ENCODE measurements around the gene SLC38A3. TPM values are rescaled to one million over a fixed set of nuclear protein-coding genes. Genes with fewer than 3 reads are reported as not detected.

SLC38A3 gene
- total RNA-seq, 4 donors from 2014 or later, result not detected

DNA sequence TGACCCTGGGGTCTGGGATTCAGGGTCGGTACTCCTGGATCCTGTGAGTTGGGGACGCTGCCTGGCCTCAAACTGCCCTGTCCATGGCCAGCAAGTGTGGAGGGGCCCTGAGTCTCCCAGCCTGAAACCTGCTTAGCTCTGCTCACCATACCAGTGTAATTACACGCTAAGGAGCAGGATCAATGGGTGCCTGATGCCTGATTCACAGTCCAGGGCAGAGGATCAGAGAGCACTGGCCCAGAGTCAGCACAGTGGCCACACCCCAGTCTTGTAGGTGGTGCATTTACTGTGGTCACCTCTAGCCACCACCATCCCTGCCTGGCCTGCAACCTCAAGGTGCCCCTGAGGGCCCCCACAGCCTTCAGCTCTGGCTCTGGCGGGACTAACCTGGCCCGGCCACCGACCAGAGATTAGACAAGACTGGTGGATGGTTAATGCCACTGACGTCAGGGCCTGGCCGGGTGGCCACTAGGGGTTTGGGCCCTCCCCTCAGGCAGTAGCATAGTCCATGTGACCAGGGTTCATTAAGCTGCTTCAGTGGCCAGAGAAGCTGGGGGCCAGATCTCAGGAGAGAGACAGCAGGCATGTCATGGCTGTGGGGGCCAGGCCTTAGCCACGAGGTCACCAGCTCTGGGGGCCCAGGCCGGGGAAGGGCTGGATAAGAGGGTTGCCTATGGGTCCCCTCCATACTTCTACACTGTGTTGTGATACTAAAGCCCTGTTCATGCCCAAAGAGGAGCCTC, 3.3 kb upstream of the SLC38A3 start:
- TF ChIP-seq, protein P1, sequence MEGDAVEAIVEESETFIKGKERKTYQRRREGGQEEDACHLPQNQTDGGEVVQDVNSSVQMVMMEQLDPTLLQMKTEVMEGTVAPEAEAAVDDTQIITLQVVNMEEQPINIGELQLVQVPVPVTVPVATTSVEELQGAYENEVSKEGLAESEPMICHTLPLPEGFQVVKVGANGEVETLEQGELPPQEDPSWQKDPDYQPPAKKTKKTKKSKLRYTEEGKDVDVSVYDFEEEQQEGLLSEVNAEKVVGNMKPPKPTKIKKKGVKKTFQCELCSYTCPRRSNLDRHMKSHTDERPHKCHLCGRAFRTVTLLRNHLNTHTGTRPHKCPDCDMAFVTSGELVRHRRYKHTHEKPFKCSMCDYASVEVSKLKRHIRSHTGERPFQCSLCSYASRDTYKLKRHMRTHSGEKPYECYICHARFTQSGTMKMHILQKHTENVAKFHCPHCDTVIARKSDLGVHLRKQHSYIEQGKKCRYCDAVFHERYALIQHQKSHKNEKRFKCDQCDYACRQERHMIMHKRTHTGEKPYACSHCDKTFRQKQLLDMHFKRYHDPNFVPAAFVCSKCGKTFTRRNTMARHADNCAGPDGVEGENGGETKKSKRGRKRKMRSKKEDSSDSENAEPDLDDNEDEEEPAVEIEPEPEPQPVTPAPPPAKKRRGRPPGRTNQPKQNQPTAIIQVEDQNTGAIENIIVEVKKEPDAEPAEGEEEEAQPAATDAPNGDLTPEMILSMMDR (IDR thresholded peaks at IDR 0.05; ENCODE audit: low read depth), result no peak

DNA sequence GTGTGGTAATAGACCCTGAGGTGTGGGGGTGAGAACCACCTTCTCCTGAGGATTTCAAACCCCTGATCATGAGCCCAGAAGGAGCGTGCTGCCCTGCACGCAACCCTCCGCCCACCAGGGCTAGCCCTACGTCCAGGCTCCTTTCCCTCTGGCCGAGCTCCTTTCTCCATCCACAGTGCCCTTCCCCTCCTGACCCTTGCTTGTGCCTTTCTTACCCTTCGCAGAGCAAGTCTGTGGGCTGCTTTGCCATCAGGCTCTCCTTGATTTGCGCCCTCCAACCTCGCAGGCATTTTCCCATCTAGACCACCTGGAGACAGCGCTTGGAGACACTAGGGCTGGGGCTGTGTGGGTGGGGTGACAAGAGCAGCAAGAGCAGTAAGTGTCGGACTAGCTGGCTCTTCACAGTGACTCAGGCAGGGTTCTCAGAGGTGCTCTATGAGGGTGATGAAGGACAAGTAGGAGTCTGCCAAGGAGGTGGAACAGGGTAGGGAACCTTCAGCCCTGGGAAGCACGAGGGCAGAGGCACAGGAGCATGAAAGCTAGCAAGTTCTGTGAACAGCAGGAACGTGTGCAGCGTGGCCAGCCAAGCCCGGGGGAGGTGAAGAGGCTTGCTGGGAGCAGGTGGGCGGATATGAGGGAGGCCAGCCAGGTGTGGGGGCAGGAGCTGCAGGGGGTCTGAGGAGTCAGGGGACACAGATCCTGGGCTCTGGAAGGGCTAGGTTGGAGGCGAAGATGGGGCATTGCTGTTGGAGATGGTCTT, 2.5 kb upstream of the SLC38A3 start:
- TF ChIP-seq, protein P1 (IDR thresholded peaks at IDR 0.05; ENCODE audit: low read depth), result no peak

DNA sequence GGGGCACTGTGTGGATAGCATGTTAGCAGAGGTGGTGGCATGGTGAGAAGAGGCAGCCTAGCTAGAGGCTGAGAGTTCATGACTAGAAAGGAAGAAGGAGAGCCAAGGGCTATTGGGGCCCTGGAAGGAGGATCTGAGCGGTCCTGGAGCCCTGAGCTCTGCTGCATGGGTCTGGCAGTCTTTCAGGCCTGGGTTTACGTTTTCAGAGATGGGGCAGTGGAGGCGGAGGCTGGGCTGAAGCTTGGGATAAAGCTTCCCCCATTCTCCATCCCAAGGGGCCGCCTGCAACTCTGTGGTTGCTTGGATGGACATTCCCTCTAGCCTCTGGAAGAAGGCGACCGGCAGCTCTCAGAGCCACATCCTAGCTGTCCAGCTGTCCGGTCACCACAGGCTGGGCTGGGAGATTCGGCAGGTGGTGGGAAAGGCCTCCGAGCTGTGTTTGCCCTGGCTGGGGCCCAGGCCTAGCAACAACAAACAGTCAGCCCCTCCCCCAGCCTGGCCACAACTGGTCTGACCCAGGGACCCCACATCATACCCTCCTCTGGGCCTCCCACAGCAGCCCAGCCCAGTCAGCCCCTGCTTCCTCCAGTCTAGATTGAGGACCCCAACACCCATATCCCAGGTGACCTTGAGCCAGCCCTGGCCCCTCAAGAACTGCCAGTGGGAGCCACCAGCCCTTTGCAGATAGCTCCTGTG, 1.8 kb upstream of the SLC38A3 start:
- TF ChIP-seq, protein P1 (IDR thresholded peaks at IDR 0.05; ENCODE audit: low read depth), result no peak

DNA sequence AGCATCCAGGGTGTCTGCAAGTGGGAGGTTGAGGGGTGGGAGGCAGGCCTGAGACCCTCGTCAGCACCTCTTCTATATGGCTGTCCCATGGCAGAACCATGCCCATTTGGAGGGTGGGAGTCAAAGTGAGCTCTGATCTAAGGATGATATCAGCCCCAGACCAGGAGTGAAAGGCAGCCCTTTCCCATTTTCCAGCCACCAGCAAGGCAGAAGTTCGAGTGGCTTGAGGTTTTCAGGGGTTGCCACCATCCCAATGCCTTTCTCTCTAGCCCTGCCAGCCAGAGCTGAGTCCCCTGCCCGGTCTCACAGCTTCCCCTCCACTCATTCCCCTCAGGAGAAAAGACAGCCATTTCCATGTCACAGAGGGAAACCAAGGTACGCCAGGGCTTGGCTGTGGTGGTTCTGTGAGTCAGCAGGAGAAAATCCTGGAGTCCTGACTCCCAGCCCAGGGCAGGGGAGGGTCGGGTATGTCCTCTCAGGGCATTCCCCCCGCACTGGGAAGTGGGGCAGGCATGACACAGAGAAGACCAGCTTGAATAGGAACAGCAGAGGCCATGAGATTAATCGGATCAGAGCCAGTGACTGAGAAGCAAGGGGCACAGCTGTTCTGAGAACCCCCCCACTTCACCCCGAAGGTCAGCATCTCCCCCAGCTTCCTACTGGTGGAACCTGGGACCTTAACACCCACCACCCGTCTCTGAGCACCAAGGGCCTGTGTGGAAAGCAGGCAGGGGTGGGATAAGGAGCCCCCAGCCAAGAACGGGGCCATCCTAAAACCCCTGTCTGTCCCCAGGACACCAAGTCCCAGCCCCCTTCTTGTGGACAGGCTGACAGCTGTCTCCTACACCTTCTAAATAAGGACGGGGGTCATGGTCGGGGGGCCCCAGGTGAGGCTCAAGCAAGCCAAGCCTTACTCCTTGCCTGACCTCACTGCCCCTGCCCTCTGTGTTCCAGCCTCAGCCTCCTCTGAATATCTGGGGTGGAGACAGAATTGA, 965 bp upstream of the SLC38A3 start:
- TF ChIP-seq, protein P1 (IDR thresholded peaks at IDR 0.05; ENCODE audit: low read depth), result no peak

DNA sequence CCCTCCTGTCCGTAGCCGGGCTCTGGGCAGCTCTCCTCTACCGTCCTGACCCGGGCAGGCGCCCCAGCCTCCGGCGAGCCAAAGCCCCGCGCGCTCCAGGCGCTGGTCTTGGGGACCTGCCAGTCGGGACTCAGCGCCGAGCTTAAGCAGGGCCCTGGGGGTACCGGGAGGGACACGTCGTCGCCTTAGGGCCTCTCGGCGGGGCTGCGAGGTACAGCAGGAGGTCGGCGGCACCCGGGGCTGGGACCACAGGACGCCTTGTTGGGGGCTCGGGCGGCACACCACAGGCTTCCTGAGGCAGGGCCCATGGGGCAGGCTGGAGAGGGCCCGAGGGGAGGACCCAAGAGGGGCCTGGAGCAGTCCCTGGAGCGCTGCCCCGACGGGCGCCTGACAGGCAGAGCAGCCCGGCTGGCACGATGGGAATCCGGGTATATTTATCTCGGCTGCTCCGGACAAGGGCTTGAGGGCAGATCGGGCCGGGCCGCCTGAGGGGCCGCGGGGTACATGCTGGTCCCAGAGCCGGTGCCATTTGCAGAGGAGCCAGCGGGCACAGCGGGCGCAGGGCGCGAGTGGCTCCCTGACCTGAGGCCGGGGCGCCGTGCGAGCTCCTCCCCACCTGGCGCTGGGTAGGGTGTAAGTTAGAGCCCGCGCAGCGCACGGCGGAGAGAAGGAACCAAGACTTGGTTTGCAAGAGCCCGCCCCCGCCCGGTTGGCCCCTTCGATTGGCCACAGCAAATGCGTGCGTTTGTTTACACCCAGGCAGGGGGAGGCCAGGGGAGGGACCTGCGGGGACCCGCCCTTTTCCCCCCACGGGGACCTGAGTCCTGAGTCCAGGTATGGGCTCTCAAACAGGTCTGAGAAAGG, 574 bp downstream of the SLC38A3 start:
- TF ChIP-seq, protein P1 (IDR thresholded peaks at IDR 0.05; ENCODE audit: low read depth), result no peak

DNA sequence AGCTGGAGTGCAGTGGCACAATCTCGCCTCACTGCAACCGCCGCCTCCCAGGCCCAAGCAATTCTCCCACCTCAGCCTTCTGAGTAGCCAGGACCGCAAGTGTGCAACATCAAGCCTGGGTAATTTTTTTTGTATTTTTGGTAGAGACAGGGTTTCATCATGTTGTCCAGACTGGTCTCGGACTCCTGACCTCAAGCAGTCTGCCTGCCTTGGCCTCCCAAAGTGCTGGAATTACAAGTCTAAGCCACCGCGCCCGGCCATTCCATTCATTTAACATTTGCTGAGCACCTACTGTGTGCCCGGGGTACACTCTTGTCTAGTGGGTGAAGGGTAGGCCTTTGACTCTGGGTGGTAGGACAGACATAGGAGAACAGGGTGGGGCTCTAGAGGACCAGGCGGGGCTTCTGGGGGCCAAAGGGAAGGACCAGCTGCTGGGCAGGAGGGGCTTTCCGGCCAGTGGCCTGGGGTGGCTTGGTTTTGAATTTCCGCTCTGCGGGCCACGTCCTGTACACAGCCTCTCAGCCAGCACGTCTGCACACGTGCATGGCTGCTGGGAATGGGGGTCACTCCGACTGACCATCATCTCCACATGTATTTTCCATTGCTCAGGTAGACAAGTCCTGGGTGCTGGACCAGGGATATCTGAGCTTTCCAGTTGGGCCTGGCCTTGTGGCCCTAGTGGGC, 2.4 kb downstream of the SLC38A3 start:
- TF ChIP-seq, protein P1 (IDR thresholded peaks at IDR 0.05; ENCODE audit: low read depth), result no peak

All from subcutaneous adipose tissue (tissue), 4 donors.